ENCODE data around the gene BCL6. TPM values are rescaled to one million over a fixed set of nuclear protein-coding genes. Genes with fewer than 3 reads are reported as not detected.

Gene BCL6
- total and polyA plus RNA-seq, 2 of the 8 experiments (the other 6 are each of a cell fraction or from before 2014, with no cell fraction given) = 5.7 to 10.4 TPM

DNA sequence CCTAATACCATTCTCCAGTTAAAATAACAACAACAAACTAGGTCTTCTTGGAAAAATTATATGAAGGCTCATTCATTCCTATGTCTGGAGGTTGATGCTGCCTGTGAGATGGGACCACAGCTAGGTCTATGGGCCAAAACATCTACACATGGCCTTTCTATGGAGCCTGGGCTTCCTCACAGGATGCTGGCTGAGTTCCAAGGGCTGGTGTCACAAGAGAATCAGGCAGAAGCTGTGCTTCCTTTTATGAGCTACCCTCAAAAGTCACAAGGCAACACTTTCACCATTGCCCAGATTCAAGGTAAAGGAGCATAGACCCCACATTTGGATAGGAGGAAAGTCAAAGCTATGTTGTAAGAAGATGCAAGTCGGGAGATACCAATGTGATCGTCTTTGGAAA lies 38.3 kb downstream of the BCL6 start:
- Histone ChIP-seq H2BK5ac (ENCODE audit: low read depth, low read length) (no peak overlapping the region), H2BK120ac (replicated peaks; ENCODE audit: low read depth, low read length) (no peak overlapping the region), H2AK5ac (ENCODE audit: low read depth, low read length) (no peak overlapping the region), H3K9ac (replicated peaks in 1 of 4; ENCODE audit: extremely low read depth in 1 of 4, low read depth in 3 of 4, low read length in 3 of 4) (no peak overlapping the region; a peak in 1 of 7 replicates), H3K18ac (ENCODE audit: extremely low read depth, low read length) (no peak overlapping the region), H3K4me2 (ENCODE audit: insufficient read depth in 1 of 2, low read depth in 2 of 2, low read length in 2 of 2) (no peak overlapping the region), H3K23ac (ENCODE audit: insufficient read length) (no peak overlapping the region), H3K27me3 (replicated peaks in 1 of 4; ENCODE audit: control insufficient read depth in 3 of 4, extremely low read depth in 1 of 4, insufficient read depth in 3 of 4, low read length in 3 of 4) (no peaks in the 10 kb centered on the region), H3K23me2 (ENCODE audit: low read depth, low read length) (0 out of 2 replicates have a peak, but pooled peaks cover 2% of the 10 kb centered on the region), H4K91ac (replicated peaks; ENCODE audit: insufficient read length, low read length) (no peak overlapping the region), H4K20me1 (replicated peaks in 1 of 2; ENCODE audit: control insufficient read depth in 1 of 2, insufficient read depth in 2 of 2, low read length in 2 of 2) (no peaks in the 10 kb centered on the region), H3K4me3 (ENCODE audit: extremely low read depth in 1 of 4, insufficient read depth in 2 of 4, low read depth in 3 of 4, low read length in 4 of 4) (no peak overlapping the region), H4K8ac (ENCODE audit: extremely low read depth, insufficient read depth, low read length) (no peak overlapping the region), H3K79me2 (ENCODE audit: control insufficient read depth in 1 of 2, insufficient read depth in 2 of 2, low read length in 2 of 2) (no peaks in the 10 kb centered on the region), H3K4me1 (replicated peaks in 1 of 4; ENCODE audit: control insufficient read depth in 3 of 4, insufficient read depth in 4 of 4, low read length in 3 of 4) (no peaks in the 10 kb centered on the region), H3K36me3 (ENCODE audit: control insufficient read depth in 2 of 4, insufficient read depth in 4 of 4, low read length in 3 of 4) (no peaks in the 10 kb centered on the region), H2BK15ac (ENCODE audit: low read length) (no peak overlapping the region; the same call in 1 of the 2 replicates), H2BK12ac (ENCODE audit: low read depth, low read length) (no peak overlapping the region), H3K4ac (replicated peaks; ENCODE audit: insufficient read length, low read depth, low read length) (no peak overlapping the region), H3K79me1 (ENCODE audit: low read depth, low read length) (no peaks in the 10 kb centered on the region), H3K27ac (ENCODE audit: low read depth, low read length) (no peak overlapping the region), H3K56ac (replicated peaks; ENCODE audit: insufficient read length, low read depth, low read length) (no peak overlapping the region), H3K9me3 (ENCODE audit: insufficient read depth in 2 of 2, low read depth in 1 of 2, low read length in 1 of 2) (no peaks in the 10 kb centered on the region), H4K5ac (ENCODE audit: insufficient read length, low read depth, low read length) (no peak overlapping the region), H2BK20ac (ENCODE audit: low read length) (no peak overlapping the region), H3K14ac (ENCODE audit: insufficient read length) (no peak overlapping the region), H2AFZ (ENCODE audit: low read length) (no peak overlapping the region)
- DNase-seq (ENCODE audit: low read depth in 1 of 2, low spot score in 2 of 2) = no peak
- no peak for FAIRE-seq
- CTCF ChIA-PET (ENCODE audit: partially characterized antibody) = interaction anchor here (2.7 to 23.0 kb wide), 2 partner anchors 27 to 387 kb away, joined by 11 to 280 read pairs; no protein-coding TSS in a partner anchor
- no peak for TF ChIP-seq ATF3 (IDR thresholded peaks at IDR 0.05; ENCODE audit: insufficient read depth, low read depth, low read length)
- TF ChIP-seq EGR1 (IDR thresholded peaks at IDR 0.05; ENCODE audit: borderline replicate concordance, low read depth, low read length) = no peak
- TF ChIP-seq JUND (IDR thresholded peaks at IDR 0.05; ENCODE audit: low read length) = no peak
- TF ChIP-seq CBX5 (IDR thresholded peaks at IDR 0.05; ENCODE audit: low read depth, low read length) = no peak
- WGBS, 2 experiments (ENCODE audit: extremely low coverage in 1 of 2, insufficient coverage in 1 of 2, insufficient read length in 1 of 2, insufficient replicate concordance in 2 of 2, low coverage in 1 of 2, low lambda C conversion rate in 2 of 2, missing lambda C conversion rate in 1 of 2) = 93% methylated on average over 2 of the region's 2 CpGs; no CpG with 5 or more reads in 1 of the 2 experiments
- POLR2A ChIA-PET (ENCODE audit: partially characterized antibody) = no interaction called here
